Heart left ventricle (tissue), 13 donors: ENCODE data around the gene NUP133.

ENCODE experiments used
- POLR2A ChIP-seq, 2 donors: fragments of 450-650 bp; IDR thresholded peaks; one replicate each; pipeline ENCODE4 v1.6.1; 2017; ENCODE audit warnings: antibody characterized with exemption in 2 of 2, mild to moderate bottlenecking in 2 of 2, moderate library complexity in 2 of 2
- TF ChIP-seq, protein P1 (sequence below), 12 donors: fragments of 200-600 bp; sonication (generic) in 4 of 12; IDR thresholded peaks; one replicate each; pipeline versions ENCODE4 v1.5.0 to v1.8.0; 2018 to 2022; ENCODE audit warnings: antibody characterized with exemption in 12 of 12, mild to moderate bottlenecking in 5 of 12
- donor health status: ischemic (EF 13 %, LVEDD 7.1; RV severe dilation, severe dysfunction).
- donor health status: DM: no; HTN: yes; CAD: no.
- donor health status: DM: no; HTN: no; CAD: no.
- donor health status: ischemic (EF 25% LVEDD 6.9; RV normal size, moderate dysfunction).
- donor health status: ischemic (EF 25% LVEDD 5.7; RV mildly dilated, moderate dysfunction).
- donor health status: ischemic (EF 35%, LVEDD 5.7; RV mildly dilated, moderate dysfunction).
- donor health status: nonischemic (EF 11% LVEDD 7.7; RV severe dilation, severe dysfunction).
- donor health status: DM: yes; HTN: yes; CAD: no.
- donor health status: PGD.
- donor health status: ischemic (EF 29% LVEDD 5.4; RV normal size, mild dysfunction).
- donor health status: nonischemic (EF 23%, LVEDD 6.1; RV moderate dilation, normal function).

DNA sequence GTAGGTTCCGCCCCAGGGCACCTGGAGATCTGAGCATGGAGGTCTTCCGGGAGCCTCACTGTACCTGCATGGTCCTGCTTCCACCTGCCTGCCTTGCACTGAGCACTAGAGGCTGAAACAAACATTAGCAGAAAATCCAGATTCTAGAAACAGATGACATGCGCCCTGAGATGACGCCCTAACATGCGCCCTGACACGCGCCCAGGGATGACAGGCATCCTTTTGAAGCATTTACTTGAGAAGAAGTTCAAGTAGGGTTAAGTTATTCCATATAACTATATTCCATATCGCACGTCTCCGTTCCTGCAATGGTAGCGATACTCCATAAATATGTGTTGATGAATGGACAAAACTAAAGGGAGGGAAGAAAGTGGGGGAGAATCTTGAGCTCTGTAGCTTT lies 87.9 kb downstream of the NUP133 start:
- TF ChIP-seq, protein P1, sequence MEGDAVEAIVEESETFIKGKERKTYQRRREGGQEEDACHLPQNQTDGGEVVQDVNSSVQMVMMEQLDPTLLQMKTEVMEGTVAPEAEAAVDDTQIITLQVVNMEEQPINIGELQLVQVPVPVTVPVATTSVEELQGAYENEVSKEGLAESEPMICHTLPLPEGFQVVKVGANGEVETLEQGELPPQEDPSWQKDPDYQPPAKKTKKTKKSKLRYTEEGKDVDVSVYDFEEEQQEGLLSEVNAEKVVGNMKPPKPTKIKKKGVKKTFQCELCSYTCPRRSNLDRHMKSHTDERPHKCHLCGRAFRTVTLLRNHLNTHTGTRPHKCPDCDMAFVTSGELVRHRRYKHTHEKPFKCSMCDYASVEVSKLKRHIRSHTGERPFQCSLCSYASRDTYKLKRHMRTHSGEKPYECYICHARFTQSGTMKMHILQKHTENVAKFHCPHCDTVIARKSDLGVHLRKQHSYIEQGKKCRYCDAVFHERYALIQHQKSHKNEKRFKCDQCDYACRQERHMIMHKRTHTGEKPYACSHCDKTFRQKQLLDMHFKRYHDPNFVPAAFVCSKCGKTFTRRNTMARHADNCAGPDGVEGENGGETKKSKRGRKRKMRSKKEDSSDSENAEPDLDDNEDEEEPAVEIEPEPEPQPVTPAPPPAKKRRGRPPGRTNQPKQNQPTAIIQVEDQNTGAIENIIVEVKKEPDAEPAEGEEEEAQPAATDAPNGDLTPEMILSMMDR (IDR thresholded peaks at IDR 0.05): no peak
- no peak for TF ChIP-seq POLR2A (IDR thresholded peaks at IDR 0.05)
